ENCODE data around the gene PIKFYVE.

- TF ChIP-seq ZNF639 (tag by site-specific recombination; IDR thresholded peaks at IDR 0.05), result no peak
- no peak for TF ChIP-seq PBX3 (CRISPR knock-in tag; IDR thresholded peaks at IDR 0.05)
- no peak for TF ChIP-seq ZNF423 (tag by site-specific recombination; IDR thresholded peaks at IDR 0.05)
- TF ChIP-seq ZNF624 (tag by site-specific recombination; IDR thresholded peaks at IDR 0.05), result no peak
- no peak for TF ChIP-seq CTCF (tag by site-specific recombination; IDR thresholded peaks at IDR 0.05)
- no peak for TF ChIP-seq ZNF707 (tag by site-specific recombination; IDR thresholded peaks at IDR 0.05)
- no peak for TF ChIP-seq ATF2 (tag by site-specific recombination; IDR thresholded peaks at IDR 0.05; ENCODE audit: low read depth)
- TF ChIP-seq ZNF76 (tag by site-specific recombination; IDR thresholded peaks at IDR 0.05; ENCODE audit: borderline replicate concordance, low read depth), result no peak
- no peak for TF ChIP-seq ZNF510 (tag by site-specific recombination; IDR thresholded peaks at IDR 0.05; ENCODE audit: insufficient replicate concordance)
- TF ChIP-seq MEIS1 (CRISPR knock-in tag; IDR thresholded peaks at IDR 0.05; ENCODE audit: borderline replicate concordance), result no peak
- no peak for TF ChIP-seq BCL11A (tag by site-specific recombination; IDR thresholded peaks at IDR 0.05; ENCODE audit: low read depth)
- no peak for TF ChIP-seq GLI2 (tag by site-specific recombination; IDR thresholded peaks at IDR 0.05; ENCODE audit: borderline replicate concordance, low read depth)
- TF ChIP-seq ZNF26 (tag by site-specific recombination; IDR thresholded peaks at IDR 0.05), result no peak
Observed at GRCh38 chr2:208320686-208321085, 54.6 kb downstream of the PIKFYVE start.
